ENCODE measurements around the gene TTBK1. TPM values are rescaled to one million over a fixed set of nuclear protein-coding genes. Genes with fewer than 3 reads are reported as not detected.

TTBK1 gene
- total and polyA plus RNA-seq, 10 of the 15 experiments (the other 5 are each of a cell fraction or from before 2014, with no cell fraction given) = 0.05 to 0.27 TPM; not detected in 8

DNA sequence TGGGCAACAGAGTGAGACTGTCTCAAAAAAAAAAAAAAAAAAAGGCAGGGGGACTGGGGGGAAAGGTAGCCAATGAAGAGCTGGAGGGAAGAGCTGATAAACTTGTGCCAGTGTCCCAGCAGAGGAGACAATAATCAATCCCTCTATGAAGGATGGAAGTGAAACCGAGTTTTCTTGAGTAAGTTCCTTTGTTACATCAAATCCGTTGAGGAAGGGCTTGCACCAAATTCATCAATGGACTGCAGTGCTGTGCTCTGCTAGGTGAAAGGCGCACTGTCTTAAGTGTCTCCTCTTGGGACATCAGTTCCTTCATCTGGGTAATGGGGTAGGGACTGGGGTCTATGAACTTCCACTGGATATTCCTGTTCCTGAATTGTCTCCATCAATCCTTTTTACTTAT, 68.4 kb downstream of the TTBK1 start:
- no peak overlapping the region for H3K4me3 ChIP-seq
- BruUV-seq (replicated peaks) = no TSS peak
- H3K79me2 ChIP-seq (ENCODE audit: control insufficient read depth, insufficient read depth, low read length) = no peaks in the 10 kb centered on the region
- DNase-seq (ENCODE audit: low read depth, low spot score) (no peak), FAIRE-seq (no peak), ATAC-seq (no peak)
- no peaks in the 10 kb centered on the region for H3K36me3 ChIP-seq (ENCODE audit: control insufficient read depth in 2 of 2, insufficient read depth in 2 of 2, low read length in 1 of 2)
- H3K9me3 ChIP-seq (replicated peaks; ENCODE audit: control insufficient read depth, insufficient read depth, low read length) = no peaks in the 10 kb centered on the region
- ChIA-PET SMC1A (ENCODE audit: uncharacterized antibody, unreplicated experiment) (interaction anchor here (1.1 to 8.8 kb wide), 3 partner anchors 11 to 39 kb away, joined by 3 to 90 read pairs (median 21); no protein-coding TSS in a partner anchor), RAD21 (ENCODE audit: unreplicated experiment) (interaction anchor here (0.7 to 0.8 kb wide), 3 partner anchors 23 to 185 kb away, joined by 3 read pairs; no protein-coding TSS in a partner anchor), CTCF (interaction anchor here (1.0 kb wide), 1 partner anchor 12 kb away, joined by 3 read pairs; no protein-coding TSS in a partner anchor), POLR2A (interaction anchor here (0.6 to 2.6 kb wide), 7 partner anchors 23 to 144 kb away, joined by 3 to 7 read pairs (median 5); partner anchors contain the start of genes DLK2 and ZNF318)
- H3K9ac ChIP-seq (ENCODE audit: control insufficient read depth, insufficient read depth, low read length) = no peak overlapping the region
- H3K27ac ChIP-seq (ENCODE audit: control insufficient read depth, insufficient read depth) = no peak overlapping the region
- H3K4me1 ChIP-seq (ENCODE audit: control insufficient read depth, insufficient read depth, low read length) = peaks cover 22% of the 10 kb centered on the region
- no peaks in the 10 kb centered on the region for H4K20me1 ChIP-seq (ENCODE audit: control insufficient read depth, insufficient read depth)
- no peaks in the 10 kb centered on the region for H3K27me3 ChIP-seq (replicated peaks in 1 of 2; ENCODE audit: control insufficient read depth in 2 of 2, insufficient read depth in 2 of 2, low read length in 1 of 2)
- no peak overlapping the region for H2AFZ ChIP-seq (ENCODE audit: control insufficient read depth, low read depth, low read length)
- WGBS (ENCODE audit: insufficient coverage, insufficient replicate concordance, low lambda C conversion rate, missing lambda C conversion rate) = 33% methylated on average over 3 of the region's 3 CpGs
- no peak overlapping the region for H3K4me2 ChIP-seq (ENCODE audit: control insufficient read depth, insufficient read depth)
- TF ChIP-seq RAD21 (IDR thresholded peaks at IDR 0.05; ENCODE audit: insufficient read depth, low read depth, low read length) = no peak
- no peak for TF ChIP-seq ZBTB33 (IDR thresholded peaks at IDR 0.05)
- no peak for TF ChIP-seq CHD4 (IDR thresholded peaks at IDR 0.05)
- TF ChIP-seq, protein P1, sequence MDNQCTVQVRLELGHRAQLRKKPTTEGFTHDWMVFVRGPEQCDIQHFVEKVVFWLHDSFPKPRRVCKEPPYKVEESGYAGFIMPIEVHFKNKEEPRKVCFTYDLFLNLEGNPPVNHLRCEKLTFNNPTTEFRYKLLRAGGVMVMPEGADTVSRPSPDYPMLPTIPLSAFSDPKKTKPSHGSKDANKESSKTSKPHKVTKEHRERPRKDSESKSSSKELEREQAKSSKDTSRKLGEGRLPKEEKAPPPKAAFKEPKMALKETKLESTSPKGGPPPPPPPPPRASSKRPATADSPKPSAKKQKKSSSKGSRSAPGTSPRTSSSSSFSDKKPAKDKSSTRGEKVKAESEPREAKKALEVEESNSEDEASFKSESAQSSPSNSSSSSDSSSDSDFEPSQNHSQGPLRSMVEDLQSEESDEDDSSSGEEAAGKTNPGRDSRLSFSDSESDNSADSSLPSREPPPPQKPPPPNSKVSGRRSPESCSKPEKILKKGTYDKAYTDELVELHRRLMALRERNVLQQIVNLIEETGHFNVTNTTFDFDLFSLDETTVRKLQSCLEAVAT (IDR thresholded peaks at IDR 0.05) = no peak
- no peak for TF ChIP-seq BHLHE40 (IDR thresholded peaks at IDR 0.05; ENCODE audit: borderline replicate concordance in 1 of 2, low read depth in 2 of 2, low read length in 1 of 2)
- no peak for TF ChIP-seq LARP7 (IDR thresholded peaks at IDR 0.05)
- TF ChIP-seq USF2 (IDR thresholded peaks at IDR 0.05; ENCODE audit: borderline replicate concordance, low read depth, low read length) = no peak
- TF ChIP-seq DPF2 (IDR thresholded peaks at IDR 0.05) = no peak
- no peak for TF ChIP-seq RUNX3 (IDR thresholded peaks at IDR 0.05; ENCODE audit: low read length)
- no peak for TF ChIP-seq CREB1 (IDR thresholded peaks at IDR 0.05; ENCODE audit: low read depth)
- TF ChIP-seq, protein P2, sequence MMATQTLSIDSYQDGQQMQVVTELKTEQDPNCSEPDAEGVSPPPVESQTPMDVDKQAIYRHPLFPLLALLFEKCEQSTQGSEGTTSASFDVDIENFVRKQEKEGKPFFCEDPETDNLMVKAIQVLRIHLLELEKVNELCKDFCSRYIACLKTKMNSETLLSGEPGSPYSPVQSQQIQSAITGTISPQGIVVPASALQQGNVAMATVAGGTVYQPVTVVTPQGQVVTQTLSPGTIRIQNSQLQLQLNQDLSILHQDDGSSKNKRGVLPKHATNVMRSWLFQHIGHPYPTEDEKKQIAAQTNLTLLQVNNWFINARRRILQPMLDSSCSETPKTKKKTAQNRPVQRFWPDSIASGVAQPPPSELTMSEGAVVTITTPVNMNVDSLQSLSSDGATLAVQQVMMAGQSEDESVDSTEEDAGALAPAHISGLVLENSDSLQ (IDR thresholded peaks at IDR 0.05) = no peak
- TF ChIP-seq EED (IDR thresholded peaks at IDR 0.05; ENCODE audit: low read depth) = no peak
- TF ChIP-seq ZNF622 (IDR thresholded peaks at IDR 0.05) = no peak
- in situ Hi-C loops (cut with MboI) (no loop called here), intact Hi-C loops (cut with micrococcal nuclease; ENCODE audit: unreplicated experiment) (no loop called here)

All from GM12878 (cell line).